ENCODE results near the gene UGT1A3.
"Not testable (repeated sequence)": the region's sequence is repeated elsewhere in the genome, so short reads cannot be mapped to it uniquely, and the experiment has no call there.

The UGT1A3 gene

GRCh38 chr2:233708942-233709341, 19.9 kb upstream of the UGT1A3 start:
- no peak for DNase-seq

- peak; percentile 52 for DNase-seq
These were observed 17.4 kb upstream of the UGT1A3 start for GRCh38 chr2:233711312-233712008.

GRCh38 chr2:233712611-233713261, 16.1 kb upstream of the UGT1A3 start, which contains the start of gene UGT1A5:
Gene UGT1A5 (plus strand): TSS chr2:233712907. CDS start chr2:233712992, 85 bp downstream.
- no peak for DNase-seq

GRCh38 chr2:233713262-233713615, 15.6 kb upstream of the UGT1A3 start:
- no peak for DNase-seq

GRCh38 chr2:233714121-233714520, 14.7 kb upstream of the UGT1A3 start:
- no peak for DNase-seq

GRCh38 chr2:233718552-233718951, 10.3 kb upstream of the UGT1A3 start, which contains the start of gene UGT1A4:
Gene UGT1A4 (plus strand): TSS chr2:233718736. CDS start chr2:233718821, 85 bp downstream.
- DNase-seq, result no peak

GRCh38 chr2:233736868-233737653, 8.2 kb downstream of the UGT1A3 start:
- not testable (repeated sequence) for DNase-seq

GRCh38 chr2:233740870-233741269, 12.0 kb downstream of the UGT1A3 start:
- no peak for DNase-seq

GRCh38 chr2:233743464-233744259, 14.8 kb downstream of the UGT1A3 start:
- no peak for DNase-seq

- DNase-seq, result no peak
These were observed 16.4 kb downstream of the UGT1A3 start for GRCh38 chr2:233745073-233745755.

GRCh38 chr2:233745838-233746237, 17.0 kb downstream of the UGT1A3 start:
- DNase-seq, result not testable (repeated sequence)

- no peak for DNase-seq
These were observed 17.8 kb downstream of the UGT1A3 start for GRCh38 chr2:233746475-233747282.

GRCh38 chr2:233747283-233747544, 18.4 kb downstream of the UGT1A3 start:
- no peak for DNase-seq

- DNase-seq, result not testable (repeated sequence)
These were observed 21.8 kb downstream of the UGT1A3 start for GRCh38 chr2:233750689-233751088.

GRCh38 chr2:233751212-233752009, 22.6 kb downstream of the UGT1A3 start:
- not testable (repeated sequence) for DNase-seq

GRCh38 chr2:233754872-233755611, 26.2 kb downstream of the UGT1A3 start:
- no peak for DNase-seq

GRCh38 chr2:233756429-233757081, 27.7 kb downstream of the UGT1A3 start:
- DNase-seq, result no peak

- DNase-seq, result no peak
These were observed 29.3 kb downstream of the UGT1A3 start for GRCh38 chr2:233758141-233758540.

GRCh38 chr2:233758849-233759248, 30.0 kb downstream of the UGT1A3 start:
- DNase-seq, result no peak

All from NCI-H1092 treated with DMSO at 0.1 percent for 48 hours (cell line).